ENCODE measurements around the gene ORAI2.
"Not testable (repeated sequence)": the region's sequence is repeated elsewhere in the genome, so short reads cannot be mapped to it uniquely, and the experiment has no call there.

ORAI2 gene

GRCh38 chr7:102505298-102506185 lies 72.2 kb downstream of the ORAI2 start:
- DNase-seq = not testable (repeated sequence)

All from NCI-H1092 treated with DMSO at 0.1 percent for 48 hours (cell line).